Measurements from ENCODE around the gene DENND5B. TPM values are rescaled to one million over a fixed set of nuclear protein-coding genes. Genes with fewer than 3 reads are reported as not detected.

Gene DENND5B
- total and polyA plus RNA-seq, 10 of the 15 experiments (the other 5 are each of a cell fraction or from before 2014, with no cell fraction given), result 0.39 to 32.5 (median 20.6) TPM

GRCh38 chr12:31471051-31471450, 119.9 kb downstream of the DENND5B start (continued):
- TF ChIP-seq BCL3 (IDR thresholded peaks at IDR 0.05; ENCODE audit: borderline replicate concordance, insufficient read depth, low read depth, low read length, poor library complexity, severe bottlenecking), result no peak
- TF ChIP-seq KAT2A (conservative IDR thresholded peaks at IDR 0.05; ENCODE audit: control insufficient read depth, low read depth, low read length), result no peak
- no peak for TF ChIP-seq BCLAF1 (IDR thresholded peaks at IDR 0.05)
- TF ChIP-seq POLR2AphosphoS2 (IDR thresholded peaks at IDR 0.05; ENCODE audit: low read depth, low read length), result no peak
- TF ChIP-seq KDM1A (IDR thresholded peaks at IDR 0.05; ENCODE audit: borderline replicate concordance), result no peak
- TF ChIP-seq ASH2L (IDR thresholded peaks at IDR 0.05; ENCODE audit: borderline replicate concordance, low read depth), result no peak
- TF ChIP-seq HCFC1 (IDR thresholded peaks at IDR 0.05; ENCODE audit: low read length), result no peak

- SMC1A ChIA-PET (ENCODE audit: uncharacterized antibody, unreplicated experiment), result no interaction called here
- BruUV-seq (replicated peaks), result no TSS peak
These were observed 120.5 kb downstream of the DENND5B start for GRCh38 chr12:31470459-31470858.

More at GRCh38 chr12:31470459-31470858, 120.5 kb downstream of the DENND5B start:
- TF ChIP-seq TBL1XR1 (IDR thresholded peaks at IDR 0.05; ENCODE audit: low read depth, low read length), result no peak
- no peak for TF ChIP-seq ZNF217 (IDR thresholded peaks at IDR 0.05)
- no peak for TF ChIP-seq FOXK2 (IDR thresholded peaks at IDR 0.05)
- no peak for TF ChIP-seq CTCF (IDR thresholded peaks at IDR 0.05 in 2 of 3, conservative IDR thresholded peaks at IDR 0.05 in 1 of 3; ENCODE audit: control insufficient read depth in 2 of 3, extremely low read depth in 1 of 3, insufficient read depth in 1 of 3, low read depth in 3 of 3, low read length in 3 of 3)
- TF ChIP-seq NR2C2 (IDR thresholded peaks at IDR 0.05; ENCODE audit: borderline replicate concordance, control insufficient read depth, insufficient read length, low read depth), result no peak
- no peak for TF ChIP-seq MXI1 (IDR thresholded peaks at IDR 0.05; ENCODE audit: low read depth, low read length)
- no peaks in the 10 kb centered on the region for H4K20me1 ChIP-seq (ENCODE audit: control insufficient read depth, insufficient read depth)
- intact Hi-C loops (cut with micrococcal nuclease; ENCODE audit: unreplicated experiment) (no loop called here), in situ Hi-C loops (cut with MboI) (no loop called here)
- H2AFZ ChIP-seq (ENCODE audit: control insufficient read depth, low read depth, low read length), result no peak overlapping the region
- no peaks in the 10 kb centered on the region; the same call in 2 of the 3 replicates for H3K9me3 ChIP-seq (replicated peaks; ENCODE audit: control insufficient read depth, insufficient read depth, low read length)
- H3K79me2 ChIP-seq (ENCODE audit: control insufficient read depth, insufficient read depth, low read length), result no peaks in the 10 kb centered on the region; the same call in 1 of the 2 replicates
- ChIA-PET CTCF (no interaction called here), POLR2A (no interaction called here), RAD21 (ENCODE audit: unreplicated experiment) (no interaction called here)
- H3K36me3 ChIP-seq (ENCODE audit: control insufficient read depth in 2 of 2, insufficient read depth in 2 of 2, low read length in 1 of 2), result peaks cover 0 to 3% of the 10 kb centered on the region in 2 experiments; a peak in 1 of 4 replicates
- H3K9ac ChIP-seq (ENCODE audit: control insufficient read depth, insufficient read depth, low read length), result no peak overlapping the region
- H3K4me1 ChIP-seq (ENCODE audit: control insufficient read depth, insufficient read depth, low read length), result no peaks in the 10 kb centered on the region; the same call in 1 of the 2 replicates
- FAIRE-seq, result no peak
- H3K4me3 ChIP-seq, result no peak overlapping the region
- H3K27me3 ChIP-seq (replicated peaks in 1 of 2; ENCODE audit: control insufficient read depth in 2 of 2, insufficient read depth in 2 of 2, low read length in 1 of 2), result no peaks in the 10 kb centered on the region
- no peak overlapping the region for H3K27ac ChIP-seq (ENCODE audit: control insufficient read depth, insufficient read depth)
- no peak for DNase-seq (ENCODE audit: low read depth, low spot score)
- ATAC-seq, result no peak
- no peak overlapping the region for H3K4me2 ChIP-seq (ENCODE audit: control insufficient read depth, insufficient read depth)

Measured in GM12878 (cell line).